ENCODE results near the gene DNAAF8.

The DNAAF8 gene

DNA sequence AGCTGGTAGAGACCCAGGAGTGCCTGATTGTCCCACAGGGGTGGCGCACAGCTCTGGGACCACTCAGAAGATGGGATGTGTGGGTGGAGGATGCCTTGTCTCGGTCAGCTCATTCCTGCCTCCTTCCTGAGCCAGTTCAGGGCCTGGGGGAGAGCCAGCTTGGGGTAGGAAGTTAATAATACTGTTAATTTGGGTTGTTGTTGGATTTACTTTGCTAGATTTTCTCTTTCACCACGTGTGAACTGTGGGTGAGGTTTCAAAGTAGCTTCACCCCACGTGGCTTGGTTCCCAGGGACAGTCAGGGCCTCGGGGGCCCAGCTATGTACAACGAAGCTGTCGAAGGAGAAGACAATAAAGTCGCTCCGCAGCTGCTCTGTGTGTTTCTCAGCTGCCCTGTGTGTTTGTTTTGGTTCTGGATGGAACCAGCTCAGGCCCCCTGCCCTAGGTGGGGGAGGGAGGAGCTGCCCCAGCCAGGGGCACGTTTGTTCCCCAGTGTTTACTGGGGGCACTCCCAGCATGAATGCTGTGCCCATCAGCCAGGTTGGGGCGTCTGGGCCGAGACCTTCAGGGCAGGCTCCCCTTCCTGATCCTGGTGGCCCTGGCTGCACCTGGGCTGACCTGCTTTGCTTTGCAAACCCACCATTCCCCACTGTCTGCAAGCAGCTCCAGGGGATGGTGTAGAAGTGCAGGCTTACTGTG is 38.7 kb upstream of the DNAAF8 start:
- DNase-seq (ENCODE audit: low spot score): no peak
- no peak for FAIRE-seq

DNA sequence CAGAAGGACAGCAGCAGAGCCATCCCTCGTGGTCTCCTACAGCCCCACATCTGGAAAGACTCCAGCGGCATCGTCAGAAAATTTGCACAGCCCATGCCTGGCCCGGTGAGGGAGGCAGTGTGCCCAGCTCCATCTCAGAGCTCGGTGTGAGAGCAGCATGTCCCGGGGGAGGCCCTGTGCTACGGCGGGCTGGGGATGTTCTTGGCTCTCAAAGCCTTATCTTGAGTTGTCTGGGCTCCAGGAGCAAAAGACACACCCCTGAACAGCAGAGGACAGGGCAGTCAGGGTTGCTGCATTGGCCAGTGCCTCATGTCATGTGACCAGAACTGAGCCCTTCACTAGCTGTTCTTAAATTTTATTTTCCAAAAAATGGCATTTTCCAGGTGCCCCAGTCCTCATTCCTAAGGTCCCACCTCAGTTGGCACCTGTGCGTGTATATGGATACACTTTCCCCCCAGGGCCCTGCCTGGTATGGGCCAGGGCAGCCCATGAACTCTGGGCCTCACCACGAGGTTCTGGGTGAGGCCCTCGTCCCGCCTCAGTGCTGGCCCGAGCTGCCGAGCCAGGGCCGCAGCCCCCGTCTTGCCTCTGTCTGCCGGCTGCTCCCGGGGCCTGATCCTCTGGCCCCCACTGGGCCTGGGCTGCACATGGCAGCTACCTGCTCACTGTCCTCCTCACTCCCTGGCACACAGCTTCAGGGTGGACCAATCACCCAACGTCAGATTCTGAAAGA is 38.0 kb upstream of the DNAAF8 start:
- DNase-seq (ENCODE audit: low spot score) (no peak), FAIRE-seq (no peak)

- DNase-seq (ENCODE audit: low spot score) (no peak), FAIRE-seq (no peak)
These were observed 37.2 kb upstream of the DNAAF8 start for GRCh38 chr16:4696905-4697847.

- DNase-seq (ENCODE audit: low spot score): no peak
These were observed 36.5 kb upstream of the DNAAF8 start for GRCh38 chr16:4697848-4698291.

DNA sequence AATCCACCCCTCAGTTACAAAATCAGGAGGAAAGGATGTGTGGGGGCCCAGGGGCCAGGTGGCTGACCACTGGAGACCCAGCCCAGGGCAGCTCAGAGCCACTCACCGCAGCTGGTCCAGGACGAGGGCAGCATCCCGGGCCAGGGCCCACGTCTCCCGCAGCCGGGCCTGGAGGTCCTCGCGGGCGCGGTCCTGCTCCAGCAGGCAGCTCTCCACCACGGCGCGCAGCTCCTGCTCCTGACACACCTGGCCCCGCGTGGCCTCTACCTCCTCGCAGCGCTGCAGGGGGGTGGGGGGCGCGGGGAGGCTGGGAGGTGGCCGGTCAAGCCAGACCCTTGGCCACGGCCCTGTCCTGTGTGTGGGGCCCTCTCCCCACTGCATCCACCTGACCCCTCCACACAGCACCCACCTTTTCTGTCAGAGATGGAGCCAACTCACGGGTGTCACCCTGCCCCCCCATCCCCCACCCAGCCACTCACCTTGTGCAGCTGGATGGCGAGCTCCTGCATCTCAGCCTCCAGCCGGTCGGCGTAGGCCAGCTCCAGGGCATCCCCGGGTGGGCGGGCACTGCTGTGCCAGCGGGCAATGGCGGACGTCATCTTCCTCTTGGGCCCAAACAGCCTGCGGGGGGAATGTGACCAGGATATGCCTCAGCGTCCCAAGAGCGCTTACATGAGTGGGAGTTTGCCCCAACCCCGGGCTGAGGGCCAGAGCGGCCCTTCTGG is 35.9 kb upstream of the DNAAF8 start:
- no peak for FAIRE-seq
- DNase-seq (ENCODE audit: low spot score): no peak

More at GRCh38 chr16:4697848-4698291, 36.5 kb upstream of the DNAAF8 start:
- FAIRE-seq: no peak

GRCh38 chr16:4699046-4699556 is 35.2 kb upstream of the DNAAF8 start:
- DNase-seq (ENCODE audit: low spot score) (no peak), FAIRE-seq (no peak)

- FAIRE-seq (no peak), DNase-seq (ENCODE audit: low spot score) (no peak)
These were observed 33.8 kb upstream of the DNAAF8 start for GRCh38 chr16:4700380-4700996.

- no peak for DNase-seq (ENCODE audit: low spot score)
- no peak for FAIRE-seq
These were observed 33.2 kb upstream of the DNAAF8 start for GRCh38 chr16:4700997-4701743.

DNA sequence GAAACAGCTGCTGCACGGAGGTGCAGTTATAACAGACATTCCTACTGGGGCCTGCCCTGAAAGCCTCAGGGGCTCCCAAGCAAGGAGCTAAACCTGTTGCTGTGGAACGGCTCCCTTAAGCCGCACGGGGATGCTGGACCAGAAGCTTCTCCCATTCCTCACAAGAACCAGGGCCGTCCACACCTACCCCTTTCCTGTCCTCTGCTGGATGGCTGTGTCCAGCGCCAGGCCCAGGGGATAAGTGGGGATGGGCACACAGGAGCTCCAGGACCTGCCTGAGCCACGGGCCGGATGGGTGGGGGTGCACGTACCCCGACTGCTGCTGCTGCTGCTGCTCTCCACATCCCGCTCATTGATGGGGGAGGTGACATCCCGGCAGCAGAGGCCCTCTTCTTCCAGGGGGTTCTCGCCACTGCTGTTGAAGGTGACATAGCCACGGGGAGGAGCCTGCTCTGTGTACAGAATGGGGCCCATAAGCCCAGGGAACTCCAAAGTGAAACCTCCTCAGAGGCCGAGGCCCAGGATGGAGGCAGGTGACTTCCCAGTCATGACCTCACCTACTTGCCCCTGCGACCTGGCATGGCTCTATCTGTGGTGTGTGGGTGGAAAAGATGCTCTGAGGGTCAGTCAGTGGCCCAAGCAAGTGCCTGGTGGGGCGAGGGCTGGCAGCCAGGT is 32.4 kb upstream of the DNAAF8 start:
- DNase-seq (ENCODE audit: low spot score) (no peak), FAIRE-seq (no peak)

- peak; percentile 69 for DNase-seq (ENCODE audit: low spot score)
- peak; percentile 88 for FAIRE-seq
These were observed 31.9 kb upstream of the DNAAF8 start for GRCh38 chr16:4702466-4702808.

DNA sequence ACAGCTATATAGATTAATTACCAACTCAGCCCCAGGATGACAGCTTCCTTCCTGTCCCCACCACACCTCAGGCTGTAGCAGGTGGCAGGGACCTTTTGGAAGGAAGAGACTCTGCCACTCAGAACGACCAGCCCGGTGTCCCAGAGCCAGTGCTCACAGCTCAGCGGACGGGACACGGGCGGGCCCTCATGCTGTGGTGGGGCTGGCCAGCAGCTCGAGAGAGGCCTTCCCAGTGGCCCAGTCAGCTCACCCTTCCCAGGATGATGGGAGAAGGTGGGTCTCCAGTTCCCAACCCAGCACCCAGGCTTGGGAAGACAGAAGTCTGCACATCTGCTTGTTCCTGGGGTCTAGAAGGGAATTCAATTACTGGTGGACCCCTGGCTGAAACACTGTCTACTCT is 30.4 kb upstream of the DNAAF8 start:
- DNase-seq (ENCODE audit: low spot score): no peak
- no peak for FAIRE-seq

GRCh38 chr16:4704491-4704890 is 29.8 kb upstream of the DNAAF8 start:
- FAIRE-seq (no peak), DNase-seq (ENCODE audit: low spot score) (no peak)

GRCh38 chr16:4704913-4705312 is 29.4 kb upstream of the DNAAF8 start:
- DNase-seq (ENCODE audit: low spot score) (no peak), FAIRE-seq (no peak)

DNA sequence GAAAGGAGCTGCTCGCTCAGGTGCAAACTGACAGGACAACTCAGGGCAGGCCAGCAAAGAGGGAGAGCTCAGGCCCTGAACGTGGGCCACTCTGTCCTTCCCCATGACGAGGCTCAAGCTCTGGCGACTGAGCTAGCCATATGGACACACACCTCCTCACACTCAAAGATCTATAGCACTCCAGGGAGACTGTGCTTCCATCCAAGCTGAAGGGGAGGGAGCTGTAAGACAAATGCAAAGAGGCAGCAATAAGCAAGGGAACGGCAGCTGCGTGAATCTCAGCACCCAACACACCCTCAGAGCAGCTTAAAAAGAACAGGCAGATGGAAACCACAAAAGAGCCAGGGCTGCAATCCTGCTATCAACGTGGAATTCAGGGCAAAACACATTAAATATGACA is 27.5 kb upstream of the DNAAF8 start:
- DNase-seq (ENCODE audit: low spot score) (no peak), FAIRE-seq (no peak)

- DNase-seq (ENCODE audit: low spot score): no peak
- no peak for FAIRE-seq
These were observed 24.9 kb upstream of the DNAAF8 start for GRCh38 chr16:4709481-4709880.

DNA sequence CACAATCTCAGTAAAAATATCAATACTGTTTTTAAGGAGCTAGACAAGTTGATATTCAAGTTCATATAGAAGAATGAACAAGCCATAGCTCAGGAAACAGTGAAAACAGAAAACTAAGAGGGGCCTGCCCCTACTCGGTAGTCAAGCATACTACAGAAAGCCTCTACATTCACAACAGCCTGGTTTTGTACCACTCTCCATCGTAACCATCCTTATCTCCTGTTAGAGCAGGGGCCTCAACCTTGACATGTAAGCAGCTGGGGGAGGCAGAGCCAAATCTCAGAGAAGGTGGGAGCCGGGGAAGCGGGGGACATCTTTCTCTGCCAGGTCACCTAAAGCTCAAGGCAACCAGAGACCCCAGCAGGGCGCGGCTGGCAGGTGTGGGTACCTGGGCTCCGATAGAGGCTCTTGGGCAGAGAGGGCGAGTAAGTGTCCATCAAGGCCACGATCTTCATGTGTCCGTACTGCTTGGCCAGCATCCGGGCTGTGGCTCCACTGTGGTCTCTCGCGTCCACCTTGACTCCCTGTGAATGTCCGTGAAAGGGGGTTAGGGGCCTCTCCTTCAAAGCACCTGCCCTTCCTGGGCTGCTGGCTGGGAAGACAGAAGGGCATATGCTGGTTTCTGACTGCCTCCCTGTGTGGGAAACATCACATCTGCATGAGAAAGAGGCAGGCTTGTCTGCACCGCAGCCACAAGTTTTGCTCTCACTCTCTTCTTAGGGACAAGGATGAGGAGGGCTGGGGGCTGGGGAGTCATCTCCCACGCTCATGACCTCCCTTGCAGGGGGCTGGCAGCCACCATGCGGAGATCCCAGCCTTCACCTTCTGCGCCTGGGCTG is 20.5 kb upstream of the DNAAF8 start:
- FAIRE-seq: no peak
- DNase-seq (ENCODE audit: low spot score): no peak

- FAIRE-seq (no peak), DNase-seq (ENCODE audit: low spot score) (no peak)
These were observed 19.3 kb upstream of the DNAAF8 start for GRCh38 chr16:4714996-4715395.

DNA sequence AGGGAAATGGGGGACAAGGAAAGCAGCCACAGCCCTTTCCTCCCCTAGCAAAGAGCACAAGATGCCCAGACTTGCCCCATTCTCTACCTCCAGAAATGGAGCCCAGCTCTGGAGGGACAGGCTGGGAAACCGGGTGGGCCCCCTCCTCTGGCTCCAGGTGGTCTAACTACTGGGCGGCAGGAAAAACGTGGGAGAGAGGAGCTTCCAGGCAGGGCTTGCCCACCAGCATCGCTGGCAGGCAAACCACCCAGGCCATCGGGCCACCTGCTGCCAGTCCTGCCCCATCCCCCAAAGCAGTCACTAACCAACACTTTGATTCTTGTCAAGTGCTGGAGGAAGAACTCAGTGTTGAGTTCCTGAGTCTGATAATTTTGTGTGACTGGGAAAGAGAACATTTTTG is 15.9 kb upstream of the DNAAF8 start:
- DNase-seq (ENCODE audit: low spot score): no peak
- FAIRE-seq: no peak
